Ascending aorta (tissue), 2 donors: ENCODE results near the gene UPP2. TPM values are rescaled to one million over a fixed set of nuclear protein-coding genes. Genes with fewer than 3 reads are reported as not detected.

ENCODE experiments used
- DNase-seq, 2 donors: peaks; one replicate each; pipeline ENCODE4 v3.0.0-alpha.2; 2019; ENCODE audit warnings: low spot score in 2 of 2
- H3K27ac ChIP-seq, 2 donors: fragments of 200-600 bp; sonication (generic); one replicate each; pipeline ENCODE4 v1.5.1; 2016 to 2017; ENCODE audit warnings: mild to moderate bottlenecking in 1 of 2
- H3K27me3 ChIP-seq: fragments of 200-600 bp; sonication (generic); one replicate; pipeline ENCODE4 v1.5.1; 2017
- H3K36me3 ChIP-seq, 2 donors: fragments of 200-600 bp; sonication (generic); one replicate each; pipeline ENCODE4 v1.5.1; 2016
- H3K4me1 ChIP-seq, 2 donors: fragments of 200-600 bp; sonication (generic); one replicate each; pipeline ENCODE4 v1.5.1; 2016 to 2017; ENCODE audit warnings: mild to moderate bottlenecking in 1 of 2
- H3K4me3 ChIP-seq, 2 donors: fragments of 200-600 bp; sonication (generic); one replicate each; pipeline ENCODE4 v1.5.1; 2016 to 2017; ENCODE audit warnings: mild to moderate bottlenecking in 1 of 2
- H3K9me3 ChIP-seq, 2 donors: fragments of 200-600 bp; sonication (generic); one replicate each; pipeline ENCODE4 v1.5.1; 2016
- CTCF ChIP-seq, 3 experiments: fragments of 200-600 bp in 2 of 3; fragments of 450-650 bp in 1 of 3; sonication (generic) in 2 of 3; IDR thresholded peaks; one replicate each; pipeline ENCODE4 v1.5.1; 2016 to 2019; ENCODE audit warnings: antibody characterized with exemption in 3 of 3, mild to moderate bottlenecking in 1 of 3, moderate library complexity in 1 of 3
- intact Hi-C: fragments of 100-400 bp; cut with DNase I; formaldehyde crosslinking; loops from one replicate; pipeline ENCODE4 v1.15.1; 2023
- total RNA-seq: library from RNA; depleted of rRNA; stranded (reverse); fragments of >200 nt; gene quantifications from one replicate; pipeline ENCODE4 v1.1.0, GENCODE V29; 2016

Gene UPP2
- total RNA-seq, 1 donor from 2014 or later = not detected

DNA sequence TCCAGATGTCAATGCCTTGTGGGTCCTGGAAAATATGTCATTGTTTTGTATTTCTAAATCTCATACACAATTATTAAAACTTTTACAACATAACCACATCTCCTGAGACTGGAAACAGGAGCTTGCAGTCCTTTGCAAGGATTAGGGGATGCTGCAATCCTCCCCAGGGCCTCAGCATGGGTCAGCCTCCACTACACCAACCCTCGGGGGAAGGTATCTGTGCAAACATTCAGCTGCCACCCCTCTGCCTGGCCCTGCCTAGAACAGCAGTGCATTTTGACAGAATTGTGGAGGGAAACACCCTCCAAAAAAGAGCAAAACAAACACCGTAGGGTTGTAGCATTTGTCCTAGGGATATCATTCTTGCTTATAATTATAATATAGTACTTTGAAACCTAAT, 4.2 kb upstream of the UPP2 start:
- H3K27ac ChIP-seq = no peak overlapping the region
- TF ChIP-seq CTCF (IDR thresholded peaks at IDR 0.05) = no peak
- intact Hi-C loops = no loop called here
- H3K9me3 ChIP-seq = no peaks in the 10 kb centered on the region
- no peak overlapping the region for H3K4me3 ChIP-seq
- H3K27me3 ChIP-seq = no peaks in the 10 kb centered on the region
- H3K4me1 ChIP-seq = no peaks in the 10 kb centered on the region
- H3K36me3 ChIP-seq = no peaks in the 10 kb centered on the region
- DNase-seq = no peak

- no peak overlapping the region for H3K4me3 ChIP-seq
- no peak overlapping the region for H3K27ac ChIP-seq
- intact Hi-C loops = no loop called here
- no peaks in the 10 kb centered on the region for H3K36me3 ChIP-seq
- H3K9me3 ChIP-seq = no peaks in the 10 kb centered on the region
- DNase-seq = no peak
- no peaks in the 10 kb centered on the region for H3K4me1 ChIP-seq
- H3K27me3 ChIP-seq = no peaks in the 10 kb centered on the region
- no peak for TF ChIP-seq CTCF (IDR thresholded peaks at IDR 0.05)
These were observed 3.5 kb upstream of the UPP2 start for GRCh38 chr2:158098178-158098577.

DNA sequence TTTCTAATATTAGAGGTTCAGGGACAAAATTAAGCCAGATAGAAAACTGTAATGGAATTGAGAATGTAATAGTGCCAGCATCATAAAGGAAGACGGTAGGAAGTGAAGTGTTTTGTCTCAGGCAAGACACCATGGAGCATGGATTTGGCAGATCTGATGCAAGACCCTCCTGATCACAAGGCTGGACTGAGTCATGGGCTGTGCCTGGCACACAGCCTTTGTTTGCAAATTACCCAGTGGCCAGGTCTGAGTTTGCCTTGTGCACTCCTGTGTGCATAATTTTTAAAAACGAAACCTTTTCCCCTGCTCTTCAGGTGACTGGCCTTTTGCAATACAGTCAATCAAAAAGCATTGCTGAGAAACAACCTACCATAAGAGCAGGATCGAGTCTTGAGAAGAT, 2.0 kb upstream of the UPP2 start:
- TF ChIP-seq CTCF (IDR thresholded peaks at IDR 0.05) = no peak
- no peak overlapping the region for H3K27ac ChIP-seq
- intact Hi-C loops = no loop called here

DNA sequence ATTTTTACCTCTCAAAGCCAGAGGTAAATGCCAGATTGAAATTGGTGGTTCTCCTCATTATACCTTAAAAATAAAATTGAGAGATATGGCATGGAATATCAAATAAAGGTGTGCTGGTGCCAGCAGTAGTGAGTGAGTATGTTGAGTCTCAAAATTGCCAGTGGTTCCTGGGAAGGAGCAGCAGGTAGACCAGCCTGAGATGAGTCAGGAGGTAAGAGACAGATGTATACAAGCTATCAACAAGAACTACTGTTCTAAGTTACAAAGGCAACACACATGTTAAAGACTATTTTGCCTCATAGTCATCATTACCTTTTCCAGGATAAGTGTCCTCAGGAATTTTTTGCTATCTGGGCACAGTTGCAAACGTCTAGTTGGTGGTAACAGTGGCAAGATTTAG, 1.3 kb upstream of the UPP2 start:
- intact Hi-C loops = no loop called here
- DNase-seq = no peak
- H3K4me1 ChIP-seq = no peaks in the 10 kb centered on the region
- TF ChIP-seq CTCF (IDR thresholded peaks at IDR 0.05) = no peak
- H3K27ac ChIP-seq = no peak overlapping the region
- no peaks in the 10 kb centered on the region for H3K9me3 ChIP-seq
- H3K36me3 ChIP-seq = no peaks in the 10 kb centered on the region
- no peaks in the 10 kb centered on the region for H3K27me3 ChIP-seq
- no peak overlapping the region for H3K4me3 ChIP-seq

More for the DNA sequence above, 2.0 kb upstream of the UPP2 start:
- H3K9me3 ChIP-seq = no peaks in the 10 kb centered on the region
- H3K4me3 ChIP-seq = no peak overlapping the region
- no peaks in the 10 kb centered on the region for H3K4me1 ChIP-seq
- DNase-seq = no peak
- no peaks in the 10 kb centered on the region for H3K36me3 ChIP-seq
- H3K27me3 ChIP-seq = no peaks in the 10 kb centered on the region

DNA sequence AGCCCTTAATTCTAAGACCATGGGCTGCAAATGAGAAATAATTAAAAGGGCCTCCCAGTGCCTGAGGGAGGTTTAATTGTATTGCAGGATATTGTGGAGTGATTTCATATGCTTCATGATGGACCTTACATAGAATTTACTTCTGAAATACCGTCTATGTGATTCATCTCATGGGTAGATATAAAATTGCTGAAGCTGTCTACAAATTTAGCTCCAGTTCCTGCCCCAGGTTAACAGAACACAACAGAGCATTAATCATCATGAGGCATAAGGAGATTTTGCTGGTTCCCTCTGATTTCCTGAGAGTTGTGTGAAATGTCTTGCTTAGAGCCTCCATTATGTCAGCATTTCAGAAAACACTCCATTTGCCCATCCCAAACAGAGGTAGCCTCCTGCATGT, 770 bp downstream of the UPP2 start:
- no peak for DNase-seq
- H3K4me1 ChIP-seq = no peaks in the 10 kb centered on the region
- no peak for TF ChIP-seq CTCF (IDR thresholded peaks at IDR 0.05)
- H3K27me3 ChIP-seq = no peaks in the 10 kb centered on the region
- no peak overlapping the region for H3K27ac ChIP-seq
- intact Hi-C loops = no loop called here
- no peaks in the 10 kb centered on the region for H3K9me3 ChIP-seq
- H3K36me3 ChIP-seq = no peaks in the 10 kb centered on the region
- H3K4me3 ChIP-seq = no peak overlapping the region

- H3K4me3 ChIP-seq = no peak overlapping the region
- intact Hi-C loops = no loop called here
- no peak overlapping the region for H3K27ac ChIP-seq
- no peak for TF ChIP-seq CTCF (IDR thresholded peaks at IDR 0.05)
- no peaks in the 10 kb centered on the region for H3K9me3 ChIP-seq
- no peaks in the 10 kb centered on the region for H3K36me3 ChIP-seq
- DNase-seq = no peak
- H3K4me1 ChIP-seq = no peaks in the 10 kb centered on the region
- no peaks in the 10 kb centered on the region for H3K27me3 ChIP-seq
These were observed 1.8 kb downstream of the UPP2 start for GRCh38 chr2:158103411-158104012.
